Daoy (cell line): ENCODE measurements around the gene BSDC1. TPM values are rescaled to one million over a fixed set of nuclear protein-coding genes. Genes with fewer than 3 reads are reported as not detected.
A peak's percentile ranks its signal among the peaks of the same experiment; 100 is the strongest.

ENCODE experiments used
- DNase-seq: peaks from one replicate; pipeline ENCODE4 v3.0.0-alpha.2; 2015; ENCODE audit warnings: low read depth
- total RNA-seq: library from RNA; depleted of rRNA; stranded (reverse); fragments of >200 nt; shearing (Covaris generic); gene quantifications from 2 replicates; pipeline ENCODE4 v1.2.3, GENCODE V29; 2014

The BSDC1 gene
- total RNA-seq, 1 experiment from 2014 or later = 75.7 TPM

GRCh38 chr1:32394890-32395432 lies 720 bp upstream of the BSDC1 start:
- DNase-seq = no peak

- no peak for DNase-seq
Observed at GRCh38 chr1:32393832-32394140, 455 bp downstream of the BSDC1 start.

- no peak for DNase-seq
Observed at GRCh38 chr1:32393136-32393535, 1.1 kb downstream of the BSDC1 start.

GRCh38 chr1:32392325-32392724 lies 1.9 kb downstream of the BSDC1 start:
- no peak for DNase-seq

- DNase-seq = no peak
Observed at GRCh38 chr1:32390904-32391870, 3.1 kb downstream of the BSDC1 start.

- no peak for DNase-seq
Observed at GRCh38 chr1:32388641-32389040, 5.6 kb downstream of the BSDC1 start.

- no peak for DNase-seq
Observed at GRCh38 chr1:32386676-32387392, 7.4 kb downstream of the BSDC1 start.

GRCh38 chr1:32380057-32380456 lies 14.2 kb downstream of the BSDC1 start:
- DNase-seq = no peak

GRCh38 chr1:32377541-32378220 lies 16.6 kb downstream of the BSDC1 start:
- DNase-seq = no peak

GRCh38 chr1:32376199-32376598 lies 18.0 kb downstream of the BSDC1 start:
- DNase-seq = no peak

GRCh38 chr1:32373996-32374592 lies 20.1 kb downstream of the BSDC1 start:
- DNase-seq = no peak

GRCh38 chr1:32372149-32372756 lies 22.0 kb downstream of the BSDC1 start:
- no peak for DNase-seq

GRCh38 chr1:32367912-32368635 lies 26.2 kb downstream of the BSDC1 start:
- no peak for DNase-seq

GRCh38 chr1:32365445-32365844 lies 28.8 kb downstream of the BSDC1 start:
- DNase-seq = no peak

GRCh38 chr1:32364836-32365235 lies 29.4 kb downstream of the BSDC1 start:
- DNase-seq = no peak

- DNase-seq = no peak
Observed at GRCh38 chr1:32363713-32364112, 30.5 kb downstream of the BSDC1 start.

GRCh38 chr1:32362474-32363313 lies 31.5 kb downstream of the BSDC1 start, which contains the start of the genes FAM229A and TSSK3:
TSS of gene FAM229A (minus strand) at chr1:32362485. CDS start at chr1:32362091, 394 bp downstream.
TSS of gene TSSK3 (plus strand) at chr1:32362539. CDS start at chr1:32362702, 163 bp downstream.
- no peak for DNase-seq

GRCh38 chr1:32361674-32362473 lies 32.4 kb downstream of the BSDC1 start:
- peak; percentile 54 for DNase-seq

GRCh38 chr1:32361308-32361673 lies 33.0 kb downstream of the BSDC1 start:
- no peak for DNase-seq
